ENCODE data around the gene REM2. TPM values are rescaled to one million over a fixed set of nuclear protein-coding genes. Genes with fewer than 3 reads are reported as not detected.
"Not testable (repeated sequence)": the region's sequence is repeated elsewhere in the genome, so short reads cannot be mapped to it uniquely, and the experiment has no call there.

Gene REM2
- total RNA-seq, 1 donor from 2014 or later: not detected

GRCh38 chr14:22914836-22915235 lies 31.8 kb downstream of the REM2 start:
- not testable (repeated sequence) for DNase-seq (ENCODE audit: missing footprints); ATAC-seq
- intact Hi-C loops (cut with DNase I): loop anchor here (5.0 kb wide), 2 partner anchors 43 to 88 kb away; partner anchors contain the start of genes LRP10 and MRPL52

- DNase-seq (ENCODE audit: missing footprints) (peak; percentile 69), ATAC-seq (no peak)
- intact Hi-C loops (cut with DNase I): loop anchor here (5.0 kb wide), 2 partner anchors 44 to 89 kb away; partner anchors contain the start of genes LRP10 and MRPL52
Observed at GRCh38 chr14:22915886-22916521, 33.0 kb downstream of the REM2 start.

GRCh38 chr14:22918804-22919600 lies 36.0 kb downstream of the REM2 start, which contains the start of gene RBM23:
RBM23 (minus strand) TSS chr14:22919149.
- intact Hi-C loops (cut with DNase I): loop anchor here (5.0 kb wide), 2 partner anchors 47 to 92 kb away; partner anchors contain the start of genes LRP10 and MRPL52
- ATAC-seq: peak; percentile 95
- peak; percentile 100 for DNase-seq (ENCODE audit: missing footprints)

GRCh38 chr14:22919601-22919921 lies 36.5 kb downstream of the REM2 start:
- intact Hi-C loops (cut with DNase I): loop anchor here (5.0 kb wide), 2 partner anchors 47 to 92 kb away; partner anchors contain the start of genes LRP10 and MRPL52

GRCh38 chr14:22920697-22921096 lies 37.7 kb downstream of the REM2 start:
- ATAC-seq: peak; percentile 40
- no peak for DNase-seq (ENCODE audit: missing footprints)
- intact Hi-C loops (cut with DNase I): no loop called here

More at GRCh38 chr14:22919601-22919921, 36.5 kb downstream of the REM2 start:
- ATAC-seq (peak; percentile 3), DNase-seq (ENCODE audit: missing footprints) (no peak)

GRCh38 chr14:22922294-22922693 lies 39.3 kb downstream of the REM2 start:
- no peak for DNase-seq (ENCODE audit: missing footprints)
- no peak for ATAC-seq
- intact Hi-C loops (cut with DNase I): no loop called here

- DNase-seq (ENCODE audit: missing footprints) (no peak), ATAC-seq (no peak)
- intact Hi-C loops (cut with DNase I): no loop called here
Observed at GRCh38 chr14:22923746-22924145, 40.7 kb downstream of the REM2 start.

- no peak for ATAC-seq
- intact Hi-C loops (cut with DNase I): loop anchor here (5.0 kb wide), 2 partner anchors 132 to 1192 kb away; partner anchors contain the start of gene CDH24
Observed at GRCh38 chr14:22925513-22925912, 42.5 kb downstream of the REM2 start.

GRCh38 chr14:22926316-22926715 lies 43.3 kb downstream of the REM2 start:
- DNase-seq (ENCODE audit: missing footprints): no peak
- intact Hi-C loops (cut with DNase I): loop anchor here (5.0 kb wide), 2 partner anchors 131 to 1191 kb away; partner anchors contain the start of gene CDH24
- no peak for ATAC-seq

More at GRCh38 chr14:22925513-22925912, 42.5 kb downstream of the REM2 start:
- DNase-seq (ENCODE audit: missing footprints): no peak

- intact Hi-C loops (cut with DNase I): loop anchor here (2.0 to 5.0 kb wide), 3 partner anchors 58 to 1189 kb away; partner anchors contain the start of genes CDH24 and LRP10
- ATAC-seq: no peak
Observed at GRCh38 chr14:22928237-22929103, 45.4 kb downstream of the REM2 start.

GRCh38 chr14:22929104-22929960 lies 46.3 kb downstream of the REM2 start, which contains the start of gene PRMT5:
PRMT5 (minus strand) TSS chr14:22929376; CDS start chr14:22929361, 15 bp downstream.
- DNase-seq (ENCODE audit: missing footprints) (peak; percentile 98), ATAC-seq (peak; percentile 98)
- intact Hi-C loops (cut with DNase I): loop anchor here (2.0 to 5.0 kb wide), 3 partner anchors 59 to 1188 kb away; partner anchors contain the start of genes CDH24 and LRP10

More at GRCh38 chr14:22928237-22929103, 45.4 kb downstream of the REM2 start:
- no peak for DNase-seq (ENCODE audit: missing footprints)

GRCh38 chr14:22929961-22930364 lies 46.9 kb downstream of the REM2 start:
- ATAC-seq: no peak
- intact Hi-C loops (cut with DNase I): loop anchor here (2.0 to 5.0 kb wide), 4 partner anchors 53 to 1187 kb away; partner anchors contain the start of genes AJUBA, CDH24 and LRP10
- DNase-seq (ENCODE audit: missing footprints): no peak

- DNase-seq (ENCODE audit: missing footprints): no peak
- no peak for ATAC-seq
- intact Hi-C loops (cut with DNase I): no loop called here
Observed at GRCh38 chr14:22932146-22932545, 49.1 kb downstream of the REM2 start.

GRCh38 chr14:22935156-22935555 lies 52.1 kb downstream of the REM2 start:
- intact Hi-C loops (cut with DNase I): no loop called here
- DNase-seq (ENCODE audit: missing footprints): no peak
- ATAC-seq: no peak

Measured in Right ventricle myocardium inferior (tissue), 1 donor.